MCF 10A (cell line): ENCODE measurements around the gene NAA11. TPM values are rescaled to one million over a fixed set of nuclear protein-coding genes. Genes with fewer than 3 reads are reported as not detected.

Experiments
- BruUV-seq: library from RNA; stranded (reverse); fragments of 400-500 nt; replicated peaks from 2 replicates; lab custom pipeline; 2021; lab: Mats Ljungman, UMichigan
- CTCF ChIA-PET: fragments of 300-600 bp; sonication (Branson Sonifier 250); formaldehyde crosslinking; extraction: SDS; loops from one replicate; lab custom pipeline; 2021; ENCODE audit warnings: antibody characterized with exemption, inconsistent platforms; lab: Yijun Ruan, JAX
- POLR2A ChIA-PET: fragments of 300-600, 350-650 bp; sonication (Branson Sonifier 250); formaldehyde crosslinking; extraction: SDS; loops from one replicate; lab custom pipeline; 2020; ENCODE audit warnings: antibody characterized with exemption, inconsistent platforms; lab: Yijun Ruan, JAX
- DNase-seq: peaks from one replicate; pipeline ENCODE4 v3.0.0-alpha.2; 2018; ENCODE audit not compliant: unreplicated experiment
- H3K27ac Mint-ChIP-seq: one replicate; pipeline ENCODE4 v1.8.0; 2022; ENCODE audit warnings: mild to moderate bottlenecking, low read depth, mixed read lengths; ENCODE audit not compliant: unreplicated experiment
- H3K27me3 Mint-ChIP-seq: one replicate; pipeline ENCODE4 v1.8.0; 2022; ENCODE audit warnings: mixed read lengths; ENCODE audit not compliant: insufficient read depth, unreplicated experiment
- H3K36me3 Mint-ChIP-seq: one replicate; pipeline ENCODE4 v1.8.0; 2022; ENCODE audit warnings: mild to moderate bottlenecking, moderate library complexity, mixed read lengths; ENCODE audit not compliant: insufficient read depth, unreplicated experiment
- H3K4me1 Mint-ChIP-seq: one replicate; pipeline ENCODE4 v1.8.0; 2022; ENCODE audit warnings: mixed read lengths; ENCODE audit not compliant: insufficient read depth, unreplicated experiment
- H3K4me3 Mint-ChIP-seq: one replicate; pipeline ENCODE4 v1.8.0; 2022; ENCODE audit warnings: mild to moderate bottlenecking, moderate library complexity, mixed read lengths; ENCODE audit not compliant: unreplicated experiment
- H3K9me3 Mint-ChIP-seq: one replicate; pipeline ENCODE4 v1.8.0; 2022; ENCODE audit warnings: mixed read lengths; ENCODE audit not compliant: unreplicated experiment
- CTCF ChIP-seq: fragments of 200-600 bp; IDR thresholded peaks from one replicate; pipeline ENCODE4 v1.8.0; 2022; ENCODE audit warnings: antibody characterized with exemption, mild to moderate bottlenecking; ENCODE audit not compliant: unreplicated experiment
- intact Hi-C: fragments of 100-400 bp; cut with micrococcal nuclease; formaldehyde crosslinking; loops from 2 replicates; pipeline ENCODE4 v1.14.1; 2022
- total RNA-seq: library from RNA; stranded (reverse); gene quantifications from 2 replicates; pipeline ENCODE4 v1.2.3, GENCODE V29; 2022

Gene NAA11
- total RNA-seq, 1 experiment from 2014 or later = not detected

GRCh38 chr4:79340568-79340967 lies 14.7 kb upstream of the NAA11 start:
- no peak overlapping the region for H3K4me3 Mint-ChIP-seq
- DNase-seq = no peak
- ChIA-PET POLR2A (no interaction called here), CTCF (interaction anchor here (0.6 kb wide), 2 partner anchors 198 to 751 kb away, joined by 3 read pairs; no protein-coding TSS in a partner anchor)
- no TSS peak for BruUV-seq
- no peaks in the 10 kb centered on the region for H3K27me3 Mint-ChIP-seq
- no peak for TF ChIP-seq CTCF
- H3K36me3 Mint-ChIP-seq = no peaks in the 10 kb centered on the region
- peaks cover 9% of the 10 kb centered on the region for H3K9me3 Mint-ChIP-seq
- intact Hi-C loops = no loop called here
- H3K27ac Mint-ChIP-seq = no peak overlapping the region
- no peaks in the 10 kb centered on the region for H3K4me1 Mint-ChIP-seq

GRCh38 chr4:79338148-79338547 lies 12.3 kb upstream of the NAA11 start:
- no peaks in the 10 kb centered on the region for H3K27me3 Mint-ChIP-seq
- H3K27ac Mint-ChIP-seq = no peak overlapping the region
- no peak for DNase-seq
- BruUV-seq = no TSS peak
- CTCF ChIA-PET = no interaction called here
- POLR2A ChIA-PET = no interaction called here
- no peaks in the 10 kb centered on the region for H3K36me3 Mint-ChIP-seq
- no peak for TF ChIP-seq CTCF
- intact Hi-C loops = no loop called here
- peaks cover 9% of the 10 kb centered on the region for H3K9me3 Mint-ChIP-seq
- H3K4me3 Mint-ChIP-seq = no peak overlapping the region
- H3K4me1 Mint-ChIP-seq = no peaks in the 10 kb centered on the region

- no peak for TF ChIP-seq CTCF
- no peaks in the 10 kb centered on the region for H3K27me3 Mint-ChIP-seq
- H3K27ac Mint-ChIP-seq = no peak overlapping the region
- no peak overlapping the region for H3K4me3 Mint-ChIP-seq
- no peaks in the 10 kb centered on the region for H3K9me3 Mint-ChIP-seq
- H3K36me3 Mint-ChIP-seq = no peaks in the 10 kb centered on the region
- ChIA-PET POLR2A (no interaction called here), CTCF (interaction anchor here (0.8 kb wide), 1 partner anchor 11 kb away, joined by 3 read pairs; no protein-coding TSS in a partner anchor)
- H3K4me1 Mint-ChIP-seq = no peaks in the 10 kb centered on the region
- no TSS peak for BruUV-seq
- intact Hi-C loops = no loop called here
- no peak for DNase-seq
Measured at GRCh38 chr4:79334783-79335182, 8.9 kb upstream of the NAA11 start.

GRCh38 chr4:79334341-79334740 lies 8.5 kb upstream of the NAA11 start:
- Mint-ChIP-seq H3K36me3 (no peaks in the 10 kb centered on the region), H3K9me3 (no peaks in the 10 kb centered on the region), H3K27ac (no peak overlapping the region), H3K27me3 (no peaks in the 10 kb centered on the region), H3K4me3 (no peak overlapping the region), H3K4me1 (no peaks in the 10 kb centered on the region)
- ChIA-PET POLR2A (no interaction called here), CTCF (interaction anchor here (0.8 kb wide), 1 partner anchor 11 kb away, joined by 3 read pairs; no protein-coding TSS in a partner anchor)
- BruUV-seq = no TSS peak
- intact Hi-C loops = no loop called here
- no peak for TF ChIP-seq CTCF
- DNase-seq = no peak
